Activated naive CD8-positive, alpha-beta T cell treated with anti-CD3 and anti-CD28 coated beads, Interleukin-2, amount 10 ng/mL, durations not matched to agents 7 days and 5 days (primary cell): ENCODE measurements around the gene RBP2. TPM values are rescaled to one million over a fixed set of nuclear protein-coding genes. Genes with fewer than 3 reads are reported as not detected.
A peak's percentile ranks its signal among the peaks of the same experiment; 100 is the strongest.

Source experiments
- ATAC-seq: fragments of 150-1000 bp; cut with Tn5 transposase; one replicate; pipeline ENCODE4 v1.10.0; 2021; ENCODE audit warnings: low read depth, moderate library complexity
- POLR2A ChIA-PET: fragments of 350-600 bp; sonication (Branson Sonifier 250); formaldehyde crosslinking; loops from one replicate; lab custom pipeline; 2021; ENCODE audit warnings: antibody characterized with exemption; lab: Charles Lee
- DNase-seq: peaks from one replicate; pipeline ENCODE4 v3.0.0; 2021
- H3K27ac Mint-ChIP-seq: one replicate; pipeline ENCODE4 v1.8.0; 2022; ENCODE audit warnings: mild to moderate bottlenecking, mixed read lengths
- H3K27me3 Mint-ChIP-seq: one replicate; pipeline ENCODE4 v1.8.0; 2022; ENCODE audit warnings: mild to moderate bottlenecking, moderate library complexity, mixed read lengths
- H3K36me3 Mint-ChIP-seq: one replicate; pipeline ENCODE4 v1.8.0; 2021; ENCODE audit warnings: mild to moderate bottlenecking, mixed read lengths
- H3K4me1 Mint-ChIP-seq: one replicate; pipeline ENCODE4 v1.8.0; 2021; ENCODE audit warnings: mixed read lengths
- H3K4me3 Mint-ChIP-seq: one replicate; pipeline ENCODE4 v1.8.0; 2022; ENCODE audit warnings: mild to moderate bottlenecking, moderate library complexity, mixed read lengths
- H3K9me3 Mint-ChIP-seq: one replicate; pipeline ENCODE4 v1.8.0; 2021; ENCODE audit warnings: mixed read lengths
- total RNA-seq, 2 experiments: library from RNA; stranded (reverse); gene quantifications; one replicate each; pipeline ENCODE4 v1.2.3, GENCODE V29; 2021

RBP2 gene
- total RNA-seq, 2 experiments from 2014 or later: not detected

GRCh38 chr3:139447486-139447885, 28.8 kb downstream of the RBP2 start:
- POLR2A ChIA-PET: no interaction called here
- Mint-ChIP-seq H3K36me3 (no peaks in the 10 kb centered on the region), H3K4me1 (no peaks in the 10 kb centered on the region), H3K27me3 (no peaks in the 10 kb centered on the region), H3K4me3 (no peak overlapping the region), H3K27ac (no peak overlapping the region), H3K9me3 (no peaks in the 10 kb centered on the region)
- ATAC-seq (no peak), DNase-seq (no peak)

- Mint-ChIP-seq H3K4me1 (no peaks in the 10 kb centered on the region), H3K27ac (no peak overlapping the region), H3K9me3 (no peaks in the 10 kb centered on the region), H3K4me3 (no peak overlapping the region), H3K36me3 (no peaks in the 10 kb centered on the region), H3K27me3 (no peaks in the 10 kb centered on the region)
- no peak for DNase-seq
- POLR2A ChIA-PET: no interaction called here
- no peak for ATAC-seq
These were observed 31.9 kb downstream of the RBP2 start for GRCh38 chr3:139444446-139444845.

DNA sequence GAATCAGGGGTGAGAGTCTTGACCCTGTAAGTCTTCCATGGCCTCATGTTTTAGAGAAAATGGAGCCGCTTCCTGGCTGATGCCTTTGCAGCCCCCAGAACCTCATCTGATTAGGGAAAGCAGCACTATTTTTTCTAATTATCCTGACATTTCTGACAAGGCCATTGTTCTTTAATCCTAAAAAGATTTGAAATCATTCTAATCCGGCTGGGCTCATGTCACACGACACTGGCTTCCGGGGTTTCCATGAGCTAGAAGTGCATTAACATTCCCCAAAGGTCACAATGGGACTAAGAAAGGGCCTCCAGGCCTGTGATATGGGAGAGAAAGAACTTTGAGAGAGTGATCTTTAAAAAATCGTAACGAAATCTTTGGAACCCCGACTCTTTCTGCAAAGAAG, 33.1 kb downstream of the RBP2 start:
- no peak overlapping the region for H3K4me3 Mint-ChIP-seq
- H3K36me3 Mint-ChIP-seq: no peaks in the 10 kb centered on the region
- H3K27me3 Mint-ChIP-seq: no peaks in the 10 kb centered on the region
- no peak overlapping the region for H3K27ac Mint-ChIP-seq
- no peaks in the 10 kb centered on the region for H3K4me1 Mint-ChIP-seq
- no peaks in the 10 kb centered on the region for H3K9me3 Mint-ChIP-seq
- POLR2A ChIA-PET: no interaction called here
- DNase-seq (no peak), ATAC-seq (no peak)

DNA sequence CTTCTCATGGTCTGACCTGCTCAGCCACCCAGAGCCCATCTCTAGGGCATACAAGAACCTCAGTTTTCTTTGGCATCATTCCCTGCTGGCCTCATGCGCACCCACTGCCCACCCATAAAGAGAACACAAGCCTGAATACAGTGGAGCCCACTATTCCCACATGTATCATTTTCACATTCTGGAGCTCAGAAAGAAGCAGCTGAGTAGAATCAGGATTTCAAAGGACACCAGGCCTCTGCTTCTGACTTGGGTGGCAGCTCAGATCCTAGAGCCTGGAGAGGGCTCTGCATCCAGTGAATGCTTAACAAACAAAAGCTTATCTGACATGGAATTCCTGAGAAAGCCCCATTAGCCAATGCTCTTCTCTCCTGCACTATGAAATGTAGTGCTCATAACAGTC, 34.7 kb downstream of the RBP2 start:
- POLR2A ChIA-PET: no interaction called here
- H3K27ac Mint-ChIP-seq: no peak overlapping the region
- no peaks in the 10 kb centered on the region for H3K4me1 Mint-ChIP-seq
- H3K4me3 Mint-ChIP-seq: no peak overlapping the region
- H3K9me3 Mint-ChIP-seq: no peaks in the 10 kb centered on the region
- no peaks in the 10 kb centered on the region for H3K27me3 Mint-ChIP-seq
- no peak for ATAC-seq
- H3K36me3 Mint-ChIP-seq: no peaks in the 10 kb centered on the region
- DNase-seq: no peak

DNA sequence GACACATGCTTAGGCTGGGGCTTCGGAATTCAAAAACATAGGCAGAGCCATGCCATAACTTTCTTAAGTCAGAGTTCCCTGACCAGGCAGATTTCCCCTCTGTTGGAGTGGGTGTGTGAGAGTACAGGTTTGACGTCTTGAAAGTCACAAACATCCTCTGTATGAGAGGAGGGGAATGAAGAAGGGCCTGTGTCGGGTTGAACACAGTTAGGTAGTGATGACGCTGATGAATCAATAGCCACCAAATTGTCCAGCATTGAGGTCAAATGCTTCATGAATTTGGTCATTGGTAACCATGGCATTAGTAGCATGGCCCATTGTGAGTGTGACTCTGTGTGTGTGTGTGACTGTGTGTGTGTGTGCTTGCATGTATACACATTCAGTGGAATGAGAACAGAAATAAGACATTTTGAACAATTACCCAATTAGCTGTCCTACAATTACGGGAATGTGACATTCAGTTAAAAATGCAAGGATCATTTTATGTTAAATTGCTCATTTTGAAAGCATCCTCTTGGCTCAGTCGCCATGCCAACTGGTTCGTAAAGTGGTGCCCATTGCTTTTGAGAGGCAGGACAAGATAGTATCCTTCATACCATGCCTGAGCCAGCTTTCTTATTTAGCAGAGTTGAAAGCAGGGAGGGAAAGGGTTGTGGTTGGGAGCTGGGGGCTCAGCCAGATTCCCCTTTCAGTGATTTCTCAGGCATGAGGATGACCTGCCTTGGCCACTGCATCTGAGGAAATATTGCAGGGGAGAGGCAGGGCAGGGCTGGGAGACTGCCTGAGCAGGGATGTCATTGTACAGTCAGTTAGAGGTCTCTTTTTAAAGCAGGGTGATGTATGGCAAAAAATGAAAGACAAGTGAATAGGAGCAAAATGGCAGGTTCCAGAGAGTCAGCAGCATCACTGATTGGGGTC, 35.4 kb downstream of the RBP2 start:
- Mint-ChIP-seq H3K9me3 (no peaks in the 10 kb centered on the region), H3K4me1 (no peaks in the 10 kb centered on the region), H3K4me3 (no peak overlapping the region), H3K27me3 (no peaks in the 10 kb centered on the region), H3K36me3 (no peaks in the 10 kb centered on the region), H3K27ac (no peak overlapping the region)
- DNase-seq: no peak
- ATAC-seq: no peak
- POLR2A ChIA-PET: no interaction called here

DNA sequence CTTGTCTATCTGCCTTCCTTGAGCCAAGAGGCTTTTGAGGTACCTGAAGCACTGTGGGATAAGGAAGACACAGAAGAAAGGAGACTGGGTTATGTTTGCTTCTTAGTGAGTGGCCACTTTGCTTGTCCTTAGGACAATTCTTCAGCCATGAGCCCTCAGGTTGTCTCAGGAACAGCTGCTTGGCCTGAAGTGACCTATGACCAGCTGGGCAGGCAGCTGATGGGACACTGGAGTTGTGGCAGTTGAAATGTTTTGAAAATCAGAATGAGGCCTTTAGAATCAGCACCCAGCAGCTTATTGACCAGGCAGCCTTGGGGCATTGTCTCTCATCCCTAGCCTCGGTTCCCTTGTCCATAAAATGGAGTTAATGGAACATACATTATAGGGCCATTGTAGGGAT, 37.0 kb downstream of the RBP2 start:
- Mint-ChIP-seq H3K9me3 (no peaks in the 10 kb centered on the region), H3K27ac (no peak overlapping the region), H3K4me1 (no peaks in the 10 kb centered on the region), H3K4me3 (no peak overlapping the region), H3K27me3 (no peaks in the 10 kb centered on the region), H3K36me3 (no peaks in the 10 kb centered on the region)
- POLR2A ChIA-PET: no interaction called here
- ATAC-seq (no peak), DNase-seq (no peak)

- no peaks in the 10 kb centered on the region for H3K4me1 Mint-ChIP-seq
- H3K4me3 Mint-ChIP-seq: no peak overlapping the region
- POLR2A ChIA-PET: no interaction called here
- no peak for ATAC-seq
- no peak overlapping the region for H3K27ac Mint-ChIP-seq
- H3K36me3 Mint-ChIP-seq: no peaks in the 10 kb centered on the region
- no peaks in the 10 kb centered on the region for H3K27me3 Mint-ChIP-seq
- no peak for DNase-seq
- H3K9me3 Mint-ChIP-seq: no peaks in the 10 kb centered on the region
These were observed 41.5 kb downstream of the RBP2 start for GRCh38 chr3:139434764-139435307.

DNA sequence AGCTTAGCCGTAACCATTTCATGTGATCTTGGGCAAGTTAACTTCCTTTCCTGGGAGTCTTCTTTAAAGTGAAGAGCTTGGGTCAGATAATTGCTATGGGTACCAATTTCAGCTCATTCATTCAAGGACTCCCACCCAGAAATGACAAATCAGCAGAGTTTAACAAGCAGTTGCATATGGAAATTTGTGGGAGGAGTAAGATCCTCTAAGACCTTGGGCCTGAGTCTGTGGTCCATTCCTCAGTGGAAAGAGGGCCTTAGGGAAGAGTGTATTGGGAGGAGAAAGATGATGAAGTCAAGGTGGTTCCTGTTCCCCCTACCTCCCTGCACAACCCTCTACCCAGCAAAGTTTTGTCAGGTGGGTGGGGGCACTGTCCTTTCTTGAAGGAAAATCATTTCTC, 42.1 kb downstream of the RBP2 start:
- Mint-ChIP-seq H3K27me3 (no peaks in the 10 kb centered on the region), H3K9me3 (no peaks in the 10 kb centered on the region), H3K36me3 (no peaks in the 10 kb centered on the region), H3K27ac (no peak overlapping the region), H3K4me3 (no peak overlapping the region), H3K4me1 (no peaks in the 10 kb centered on the region)
- POLR2A ChIA-PET: no interaction called here
- DNase-seq: no peak
- no peak for ATAC-seq

DNA sequence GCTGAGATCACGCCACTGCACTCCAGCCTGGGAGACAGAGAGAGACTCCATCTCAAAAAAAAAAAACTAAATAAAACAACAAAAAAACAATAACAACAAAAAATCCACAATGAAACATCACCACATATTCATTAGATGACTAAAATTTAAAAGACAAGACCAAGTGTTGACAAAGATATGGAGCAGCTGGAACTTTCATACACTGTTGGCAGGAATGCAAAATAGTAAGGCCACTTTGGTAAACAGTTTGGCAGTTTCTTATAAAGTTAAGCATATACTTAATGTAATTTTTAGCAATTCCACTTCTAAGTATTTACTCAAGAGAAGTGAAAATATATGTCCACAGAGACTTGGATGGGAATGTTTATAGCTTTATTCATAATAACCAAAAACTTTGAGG, 43.2 kb downstream of the RBP2 start:
- Mint-ChIP-seq H3K4me3 (no peak overlapping the region), H3K36me3 (no peaks in the 10 kb centered on the region), H3K27me3 (no peaks in the 10 kb centered on the region), H3K27ac (no peak overlapping the region), H3K9me3 (no peaks in the 10 kb centered on the region), H3K4me1 (no peaks in the 10 kb centered on the region)
- POLR2A ChIA-PET: no interaction called here
- DNase-seq: no peak
- ATAC-seq: no peak

GRCh38 chr3:139430493-139430892, 45.8 kb downstream of the RBP2 start:
- H3K27ac Mint-ChIP-seq: no peak overlapping the region
- POLR2A ChIA-PET: no interaction called here
- no peak for ATAC-seq
- H3K4me1 Mint-ChIP-seq: no peaks in the 10 kb centered on the region
- no peaks in the 10 kb centered on the region for H3K27me3 Mint-ChIP-seq
- DNase-seq: no peak
- no peaks in the 10 kb centered on the region for H3K36me3 Mint-ChIP-seq
- H3K9me3 Mint-ChIP-seq: no peaks in the 10 kb centered on the region
- no peak overlapping the region for H3K4me3 Mint-ChIP-seq

GRCh38 chr3:139427283-139428060, 48.8 kb downstream of the RBP2 start:
- H3K4me3 Mint-ChIP-seq: no peak overlapping the region
- H3K27ac Mint-ChIP-seq: no peak overlapping the region
- DNase-seq (no peak), ATAC-seq (peak; percentile 33)
- H3K27me3 Mint-ChIP-seq: no peaks in the 10 kb centered on the region
- POLR2A ChIA-PET: no interaction called here
- no peaks in the 10 kb centered on the region for H3K36me3 Mint-ChIP-seq
- no peaks in the 10 kb centered on the region for H3K4me1 Mint-ChIP-seq
- H3K9me3 Mint-ChIP-seq: no peaks in the 10 kb centered on the region

DNA sequence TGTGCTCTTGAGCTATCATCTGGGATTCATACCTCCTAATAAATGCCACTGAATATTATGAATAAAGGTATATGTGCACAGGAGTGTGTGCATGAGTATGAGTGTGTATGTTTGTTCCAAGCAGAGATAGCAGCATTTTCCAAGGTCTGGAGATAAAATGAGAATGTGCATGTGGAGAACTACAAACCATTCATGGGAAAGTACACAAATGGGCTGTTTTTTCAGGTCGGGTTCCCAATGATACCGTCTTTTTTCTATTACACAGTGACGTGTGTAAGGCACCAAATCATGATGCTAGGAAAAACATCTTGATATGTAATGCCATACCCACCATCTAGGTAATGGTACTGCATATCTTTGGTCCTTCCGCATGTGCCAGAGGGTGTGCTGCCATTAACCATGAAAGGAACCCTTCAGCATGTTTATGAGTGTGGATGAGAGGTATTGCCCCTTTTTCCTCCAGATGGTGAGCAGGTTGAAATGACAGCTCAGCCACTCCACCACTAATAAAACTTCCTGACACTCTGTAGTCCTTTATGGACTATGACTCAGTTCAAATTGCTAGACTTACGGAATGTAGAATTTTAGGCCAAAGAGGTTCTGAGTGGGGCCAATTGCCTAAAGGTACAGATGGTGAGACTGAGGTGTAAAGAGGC, 50.4 kb downstream of the RBP2 start:
- no peaks in the 10 kb centered on the region for H3K4me1 Mint-ChIP-seq
- DNase-seq (no peak), ATAC-seq (no peak)
- POLR2A ChIA-PET: no interaction called here
- H3K36me3 Mint-ChIP-seq: no peaks in the 10 kb centered on the region
- H3K4me3 Mint-ChIP-seq: no peak overlapping the region
- no peak overlapping the region for H3K27ac Mint-ChIP-seq
- H3K27me3 Mint-ChIP-seq: no peaks in the 10 kb centered on the region
- H3K9me3 Mint-ChIP-seq: no peaks in the 10 kb centered on the region

GRCh38 chr3:139423232-139423631, 53.1 kb downstream of the RBP2 start:
- Mint-ChIP-seq H3K9me3 (no peaks in the 10 kb centered on the region), H3K36me3 (no peaks in the 10 kb centered on the region), H3K27ac (no peak overlapping the region), H3K4me3 (no peak overlapping the region), H3K27me3 (no peaks in the 10 kb centered on the region), H3K4me1 (no peaks in the 10 kb centered on the region)
- ATAC-seq (no peak), DNase-seq (no peak)
- POLR2A ChIA-PET: no interaction called here
